GM19467 (cell line): ENCODE results near the gene ATP8A2.
"Not testable (repeated sequence)": the region's sequence is repeated elsewhere in the genome, so short reads cannot be mapped to it uniquely, and the experiment has no call there.

Experiments used
- ATAC-seq: cut with Tn5 transposase; IDR thresholded peaks from one replicate; pipeline ENCODE4 v1.9.1; 2021; ENCODE audit warnings: mild to moderate bottlenecking, moderate library complexity; ENCODE audit not compliant: unreplicated experiment

Gene ATP8A2

DNA sequence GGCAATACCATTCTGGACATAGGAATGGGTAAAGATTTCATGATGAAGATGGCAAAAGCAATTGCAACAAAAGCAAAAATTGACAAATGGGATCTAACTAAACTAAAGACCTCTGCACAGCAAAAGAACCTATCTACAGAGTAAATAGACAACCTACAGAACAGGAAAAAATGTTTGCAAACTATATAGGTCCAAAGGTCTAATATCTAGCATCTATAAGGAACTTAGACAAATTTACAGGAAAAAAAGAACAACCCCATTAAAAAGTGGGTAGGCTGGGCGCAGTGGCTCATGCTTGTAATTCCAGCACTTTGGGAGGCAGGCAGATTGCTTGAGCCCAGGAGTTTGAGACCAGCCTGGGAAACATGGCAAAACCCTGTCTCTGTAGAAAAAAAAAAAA is 418.4 kb downstream of the ATP8A2 start:
- ATAC-seq = not testable (repeated sequence)

DNA sequence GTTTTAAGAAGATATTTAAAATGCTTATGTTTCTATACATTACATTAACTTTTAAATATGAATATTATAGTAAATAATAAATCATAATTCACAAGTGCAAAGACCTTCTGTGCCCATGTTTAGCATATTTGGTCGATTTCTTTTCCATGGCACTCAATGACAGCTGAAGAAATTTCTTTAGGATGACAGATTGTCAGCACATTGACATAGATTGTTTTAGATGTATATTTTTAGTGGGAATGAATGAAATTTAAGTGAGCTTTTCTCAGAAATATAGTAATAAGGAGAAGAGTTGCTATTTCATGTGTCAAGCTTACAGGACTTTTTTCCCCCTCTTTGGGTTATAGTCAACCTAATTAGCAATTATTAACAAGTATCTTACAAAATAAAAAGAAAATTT is 423.5 kb downstream of the ATP8A2 start:
- no peak for ATAC-seq

DNA sequence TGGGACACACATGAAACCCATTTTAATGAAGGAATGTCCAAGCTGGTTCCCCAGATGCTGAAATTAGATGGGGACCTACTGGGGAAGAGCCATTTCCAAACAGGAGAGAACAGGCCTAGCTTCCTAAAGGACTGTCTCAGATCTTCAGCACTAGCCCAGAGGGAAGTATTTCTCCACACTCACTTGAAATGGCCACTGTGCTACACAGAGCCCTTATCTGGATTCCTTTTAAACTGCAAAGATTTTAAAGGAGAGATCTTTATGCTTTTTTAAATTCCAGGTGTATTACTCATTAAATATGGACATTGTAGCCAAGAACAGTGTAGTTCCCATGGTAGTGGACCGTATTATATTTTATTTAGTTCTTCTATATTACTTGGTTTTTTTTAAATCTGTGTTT is 424.7 kb downstream of the ATP8A2 start:
- ATAC-seq = no peak

- ATAC-seq = no peak
Measured at GRCh38 chr13:25798998-25799397, 427.2 kb downstream of the ATP8A2 start.

DNA sequence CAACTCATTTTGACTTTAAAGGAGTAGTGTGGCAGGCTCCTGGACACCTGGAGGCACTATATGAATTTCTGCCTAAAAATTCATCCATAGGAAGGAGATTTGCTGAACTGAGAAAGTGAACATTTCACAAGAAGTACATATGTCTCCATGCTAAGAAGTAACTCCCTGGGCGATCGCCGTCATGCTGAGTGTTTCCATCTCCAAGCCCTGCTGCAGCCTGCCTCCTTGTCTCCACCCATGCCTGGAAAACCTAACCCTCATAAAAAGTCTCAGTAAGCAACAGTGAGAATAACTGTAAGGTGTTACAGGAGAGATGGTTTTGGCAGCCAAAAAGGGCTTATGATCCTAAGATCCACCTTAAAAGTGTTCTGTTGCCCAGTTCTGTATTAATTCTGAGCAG is 428.7 kb downstream of the ATP8A2 start:
- ATAC-seq = no peak

- no peak for ATAC-seq
Measured at GRCh38 chr13:25802579-25802978, 430.8 kb downstream of the ATP8A2 start.

GRCh38 chr13:25803641-25804040 is 431.9 kb downstream of the ATP8A2 start:
- ATAC-seq = no peak

DNA sequence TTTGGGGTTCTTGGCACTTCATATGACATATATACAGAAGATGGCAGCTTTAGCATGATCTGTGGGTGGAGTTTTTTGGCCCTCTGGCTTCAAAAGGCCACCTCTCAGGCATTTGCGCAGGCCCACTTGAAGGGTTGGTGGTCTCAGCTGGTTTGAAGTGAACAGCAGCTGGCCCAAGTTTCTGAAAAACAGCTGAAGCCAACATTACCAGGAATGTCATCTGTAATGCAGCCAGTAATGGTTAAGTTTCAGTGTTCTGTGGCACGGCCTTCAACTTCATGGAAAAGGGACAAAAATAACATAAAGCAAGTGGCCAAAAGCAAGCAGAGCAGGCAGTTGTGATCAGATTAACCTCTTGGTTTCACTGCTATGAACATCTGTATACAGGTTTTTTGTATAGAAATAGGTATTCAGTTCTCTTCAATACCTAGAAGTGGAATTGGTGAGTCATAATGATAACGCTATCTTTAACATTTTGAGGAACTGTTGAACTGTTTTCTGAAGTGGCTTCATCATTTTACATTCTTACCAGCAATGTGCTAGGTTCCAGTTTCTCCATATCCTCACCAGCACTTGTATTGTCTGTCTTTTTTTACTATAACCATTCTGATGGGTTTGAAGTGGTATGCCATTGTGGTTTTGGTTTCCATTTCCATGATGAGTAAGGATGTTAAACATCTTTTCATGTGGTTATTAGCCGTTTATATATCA is 434.6 kb downstream of the ATP8A2 start:
- ATAC-seq = no peak

GRCh38 chr13:25807562-25807961 is 435.8 kb downstream of the ATP8A2 start:
- ATAC-seq = no peak

DNA sequence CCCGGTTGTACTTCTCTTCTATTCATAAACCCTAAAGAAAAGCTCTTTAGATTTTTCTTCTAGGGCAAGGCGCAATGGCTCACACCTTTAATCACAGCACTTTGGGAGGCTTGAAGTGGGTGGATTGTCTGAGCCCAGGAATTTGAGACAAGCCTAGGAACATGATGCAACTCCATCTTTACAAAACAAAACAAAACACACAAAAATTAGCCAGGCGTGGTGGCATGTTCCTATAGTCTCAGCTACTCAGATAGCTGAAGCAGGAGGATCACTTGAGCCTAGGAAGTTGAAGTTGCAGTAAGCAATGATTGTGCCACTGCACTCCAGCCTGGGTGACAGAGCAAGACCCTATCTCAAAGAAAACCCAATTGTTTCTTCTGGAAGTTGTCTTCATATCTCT is 439.7 kb downstream of the ATP8A2 start:
- ATAC-seq = no peak

GRCh38 chr13:25816239-25816638 is 444.5 kb downstream of the ATP8A2 start:
- no peak for ATAC-seq

GRCh38 chr13:25819856-25820530 is 448.2 kb downstream of the ATP8A2 start:
- ATAC-seq = no peak

GRCh38 chr13:25821776-25822175 is 450.0 kb downstream of the ATP8A2 start:
- ATAC-seq = no peak

DNA sequence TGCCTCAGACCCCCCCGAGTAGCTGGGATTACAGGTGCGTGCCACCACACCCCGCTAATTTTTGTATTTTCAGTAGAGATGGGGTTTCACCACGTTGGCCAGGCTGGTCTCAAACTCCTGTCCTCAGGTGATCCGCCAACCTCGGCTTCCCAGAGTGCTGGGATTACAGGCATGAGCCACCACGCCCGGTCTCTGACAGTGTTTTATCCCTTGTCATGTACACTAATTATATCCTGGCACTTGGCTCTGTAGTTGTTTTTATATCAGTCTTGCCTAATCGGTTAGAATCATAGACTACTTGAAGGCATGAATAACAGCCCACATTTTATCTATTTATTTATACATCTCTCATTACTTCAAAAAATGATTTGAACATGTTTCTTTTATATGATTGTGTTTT is 455.4 kb downstream of the ATP8A2 start:
- ATAC-seq = not testable (repeated sequence)

DNA sequence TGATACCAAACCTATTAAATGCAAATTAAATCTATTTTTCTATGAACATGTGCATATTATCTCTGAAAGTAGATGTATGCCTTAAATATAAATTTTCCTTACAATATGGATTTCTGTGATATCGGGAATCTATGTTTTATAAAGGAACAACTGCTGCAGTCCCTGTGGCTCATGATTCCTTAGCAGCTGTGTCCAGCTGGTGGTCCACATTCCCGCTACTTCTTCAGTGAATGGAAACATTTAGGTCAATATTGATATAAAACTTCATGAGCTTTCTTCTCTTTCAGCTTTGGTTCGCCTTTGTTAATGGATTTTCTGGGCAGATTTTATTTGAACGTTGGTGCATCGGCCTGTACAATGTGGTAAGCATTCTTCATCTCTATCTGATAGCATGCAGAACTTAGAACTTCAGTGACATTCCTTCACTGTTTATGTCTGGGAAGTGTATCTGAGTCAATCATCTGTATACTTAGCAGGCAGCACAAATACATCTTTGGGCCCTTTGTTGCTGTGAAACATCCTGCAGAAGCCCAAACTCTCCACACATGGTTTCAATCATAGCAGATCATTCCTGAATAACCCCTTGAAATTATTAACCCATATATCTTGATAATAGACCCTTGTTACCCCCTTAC is 456.2 kb downstream of the ATP8A2 start:
- ATAC-seq = no peak

GRCh38 chr13:25833761-25834160 is 462.0 kb downstream of the ATP8A2 start:
- ATAC-seq = no peak

DNA sequence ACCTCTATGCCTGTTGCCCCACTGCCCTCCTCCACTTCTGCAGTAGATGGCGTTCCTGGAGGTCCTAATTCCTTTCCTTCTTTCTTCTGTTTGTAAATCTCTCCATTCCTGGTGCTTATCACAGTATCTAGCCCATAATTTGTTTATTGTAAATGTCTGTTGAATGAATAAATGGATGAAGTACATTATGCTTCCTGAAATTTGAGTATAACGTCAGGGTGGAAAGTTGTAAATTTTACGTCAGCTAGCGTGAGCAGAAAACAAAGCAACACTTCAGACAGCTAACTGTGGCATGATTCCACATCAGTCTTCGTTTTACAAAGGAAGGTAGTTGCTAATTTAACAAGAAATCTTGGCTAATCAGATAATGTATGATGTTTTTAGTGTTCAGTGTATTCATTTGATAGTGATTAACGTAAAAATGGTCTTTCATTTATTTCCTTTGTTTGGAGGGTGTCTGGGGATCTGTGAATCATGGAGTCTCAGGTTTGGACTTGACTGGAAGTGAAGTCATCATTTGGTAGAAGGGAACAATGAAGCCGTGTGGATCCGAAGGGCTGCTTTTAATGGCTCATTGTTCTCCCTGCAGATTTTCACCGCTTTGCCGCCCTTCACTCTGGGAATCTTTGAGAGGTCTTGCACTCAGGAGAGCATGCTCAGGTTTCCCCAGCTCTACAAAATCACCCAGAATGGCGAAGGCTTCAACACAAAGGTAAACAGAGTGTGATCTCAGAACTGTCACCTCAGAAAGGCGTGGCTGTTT is 465.0 kb downstream of the ATP8A2 start:
- no peak for ATAC-seq

DNA sequence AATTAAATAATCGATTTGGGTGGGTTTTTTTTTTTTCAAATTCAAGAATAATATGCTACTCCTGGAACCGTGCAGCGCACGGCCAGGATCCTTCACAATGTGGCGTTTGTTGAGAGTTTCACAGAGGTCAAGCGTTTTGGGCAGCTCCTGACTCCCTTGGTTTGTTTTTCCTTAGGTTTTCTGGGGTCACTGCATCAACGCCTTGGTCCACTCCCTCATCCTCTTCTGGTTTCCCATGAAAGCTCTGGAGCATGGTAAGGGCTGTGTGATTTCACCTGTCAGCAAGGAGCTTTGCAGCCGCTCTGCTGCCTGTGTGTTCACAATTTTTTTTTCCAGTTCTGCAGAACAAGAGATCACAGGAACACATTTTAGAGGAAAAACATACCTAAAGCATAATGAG is 467.6 kb downstream of the ATP8A2 start:
- no peak for ATAC-seq

- ATAC-seq = no peak
Measured at GRCh38 chr13:25840261-25840660, 468.5 kb downstream of the ATP8A2 start.

GRCh38 chr13:25840931-25841330 is 469.2 kb downstream of the ATP8A2 start:
- ATAC-seq = no peak

GRCh38 chr13:25843692-25844091 is 471.9 kb downstream of the ATP8A2 start:
- no peak for ATAC-seq
